Keratinocyte (primary cell): ENCODE measurements around the gene NLGN4X. TPM values are rescaled to one million over a fixed set of nuclear protein-coding genes. Genes with fewer than 3 reads are reported as not detected.

Experiments used
- DNase-seq: peaks from one replicate; pipeline ENCODE4 v3.0.0-alpha.2; 2011; ENCODE audit warnings: low read depth, missing footprints, low spot score
- FAIRE-seq: peaks from 2 replicates; lab custom pipeline; 2011; peaks lifted over from hg19 to GRCh38; lab: Jason Lieb, UNC
- H2AFZ ChIP-seq: 2 replicates; pipeline ENCODE4 v1.6.0; 2012; ENCODE audit warnings: low read length, control low read depth, inconsistent platforms; ENCODE audit not compliant: control insufficient read depth
- H3K27ac ChIP-seq: 2 replicates; pipeline ENCODE4 v1.5.1; 2011; ENCODE audit warnings: low read length; ENCODE audit not compliant: control insufficient read depth, insufficient read depth
- H3K27me3 ChIP-seq: 3 replicates; pipeline ENCODE4 v1.6.0; 2011; ENCODE audit warnings: low read length; ENCODE audit not compliant: control insufficient read depth, insufficient read depth; ENCODE audit errors: extremely low read depth
- H3K36me3 ChIP-seq, 2 experiments: 2 replicates in 1 of 2; 3 replicates in 1 of 2; pipeline ENCODE4 v1.5.1; 2011; ENCODE audit warnings: low read length in 2 of 2, mild to moderate bottlenecking in 1 of 2; ENCODE audit not compliant: control insufficient read depth in 2 of 2, insufficient read depth in 2 of 2; ENCODE audit errors: extremely low read depth in 1 of 2
- H3K4me1 ChIP-seq: 3 replicates; pipeline ENCODE4 v1.5.1; 2011; ENCODE audit warnings: low read length; ENCODE audit not compliant: control insufficient read depth, insufficient read depth; ENCODE audit errors: extremely low read depth
- H3K4me2 ChIP-seq: 3 replicates; pipeline ENCODE4 v1.6.0; 2011; ENCODE audit warnings: low read depth, low read length; ENCODE audit not compliant: control insufficient read depth, insufficient read depth; ENCODE audit errors: extremely low read depth
- H3K4me3 ChIP-seq, 3 experiments: fragments of 200-600 bp in 1 of 3; sonication (generic) in 1 of 3; 2 replicates in 2 of 3; 3 replicates in 1 of 3; pipeline ENCODE4 v1.5.1; 2011 to 2016; ENCODE audit warnings: low read length in 3 of 3, mild to moderate bottlenecking in 3 of 3, control low read depth in 2 of 3, inconsistent platforms in 1 of 3, low read depth in 1 of 3, mixed read lengths in 1 of 3, mixed run types in 1 of 3, moderate library complexity in 1 of 3; ENCODE audit not compliant: control insufficient read depth in 2 of 3, insufficient read depth in 2 of 3; ENCODE audit errors: extremely low read depth in 1 of 3
- H3K79me2 ChIP-seq: 2 replicates; pipeline ENCODE4 v1.6.0; 2012; ENCODE audit warnings: low read length; ENCODE audit not compliant: control insufficient read depth, insufficient read depth
- H3K9ac ChIP-seq: 3 replicates; pipeline ENCODE4 v1.6.0; 2011; ENCODE audit warnings: low read length; ENCODE audit not compliant: control insufficient read depth, insufficient read depth; ENCODE audit errors: extremely low read depth
- H3K9me1 ChIP-seq: 3 replicates; pipeline ENCODE4 v1.6.0; 2011; ENCODE audit warnings: low read length; ENCODE audit not compliant: control insufficient read depth, insufficient read depth; ENCODE audit errors: extremely low read depth
- H3K9me3 ChIP-seq: 2 replicates; pipeline ENCODE4 v1.5.1; 2012; ENCODE audit warnings: low read depth, low read length; ENCODE audit not compliant: control insufficient read depth
- H4K20me1 ChIP-seq: 3 replicates; pipeline ENCODE4 v1.6.0; 2011; ENCODE audit warnings: low read length; ENCODE audit not compliant: control insufficient read depth, insufficient read depth; ENCODE audit errors: extremely low read depth
- CTCF ChIP-seq, 3 experiments: IDR thresholded peaks in 1 of 3; conservative IDR thresholded peaks in 1 of 3; optimal IDR thresholded peaks in 1 of 3; 2 replicates in 2 of 3; 3 replicates in 1 of 3; pipeline versions ENCODE3 to v1.5.1; 2011; ENCODE audit warnings: low read length in 3 of 3, mild to moderate bottlenecking in 3 of 3, moderate library complexity in 2 of 3, control low read depth in 1 of 3, inconsistent platforms in 1 of 3; ENCODE audit not compliant: insufficient read depth in 2 of 3; ENCODE audit errors: extremely low read depth in 1 of 3
- EZH2 ChIP-seq: IDR thresholded peaks from one replicate; pipeline ENCODE4 v1.6.1; 2012; ENCODE audit warnings: inconsistent platforms, mild to moderate bottlenecking, low read length, moderate library complexity
- dilution Hi-C: fragments of 300-500 bp; cut with MboI; formaldehyde crosslinking; loops from one replicate; pipeline ENCODE4 v1.7.0; 2020; ENCODE audit warnings: low sequenced_read_pairs; ENCODE audit not compliant: extremely low pct_ligation_motif_present
- polyA plus RNA-seq, 5 experiments: library from polyadenylated mRNA; depleted of rRNA in 3 of 5; stranded (reverse) in 3 of 5; stranded (forward) in 1 of 5; unstranded in 1 of 5; fragments of >200 nt; gene quantifications; 1 replicate in 1 of 5; 2 replicates in 3 of 5; 3 replicates in 1 of 5; pipeline versions ENCODE4 v1.2.1 to v1.2.3, GENCODE V29; 2011 to 2012; ENCODE audit warnings: missing spikeins in 2 of 5, low read depth in 1 of 5, low replicate concordance in 1 of 5

Gene NLGN4X
- polyA plus RNA-seq, 1 donor (not counting 4 experiments of a cell fraction or from before 2014, with no cell fraction given) = 2.0 TPM

GRCh38 chrX:6210230-6210629, 18.4 kb downstream of the NLGN4X start:
- Histone ChIP-seq H3K9ac (no peak overlapping the region), H2AFZ (no peak overlapping the region), H4K20me1 (no peaks in the 10 kb centered on the region), H3K4me2 (no peak overlapping the region), H3K4me3 (no peak overlapping the region), H3K36me3 (no peaks in the 10 kb centered on the region), H3K4me1 (no peaks in the 10 kb centered on the region), H3K9me1 (no peaks in the 10 kb centered on the region), H3K9me3 (no peaks in the 10 kb centered on the region), H3K27me3 (no peaks in the 10 kb centered on the region), H3K27ac (no peak overlapping the region), H3K79me2 (no peaks in the 10 kb centered on the region)
- no peak for TF ChIP-seq EZH2
- no peak for TF ChIP-seq CTCF (optimal IDR thresholded peaks at IDR 0.05 in 1 of 3, IDR thresholded peaks at IDR 0.05 in 1 of 3, conservative IDR thresholded peaks at IDR 0.05 in 1 of 3; ENCODE audit: extremely low read depth in 1 of 3, insufficient read depth in 2 of 3, low read length in 3 of 3)
- DNase-seq (no peak), FAIRE-seq (no peak)
- dilution Hi-C loops = no loop called here

- no peaks in the 10 kb centered on the region for H3K9me3 ChIP-seq
- no peak overlapping the region for H3K4me2 ChIP-seq
- no peak for DNase-seq
- H4K20me1 ChIP-seq = no peaks in the 10 kb centered on the region
- no peak for FAIRE-seq
- H3K4me3 ChIP-seq = no peak overlapping the region
- dilution Hi-C loops = no loop called here
- H3K9me1 ChIP-seq = no peaks in the 10 kb centered on the region
- no peaks in the 10 kb centered on the region for H3K36me3 ChIP-seq
- TF ChIP-seq CTCF (optimal IDR thresholded peaks at IDR 0.05 in 1 of 3, IDR thresholded peaks at IDR 0.05 in 1 of 3, conservative IDR thresholded peaks at IDR 0.05 in 1 of 3; ENCODE audit: extremely low read depth in 1 of 3, insufficient read depth in 2 of 3, low read length in 3 of 3) = no peak
- no peak for TF ChIP-seq EZH2
- H3K79me2 ChIP-seq = no peaks in the 10 kb centered on the region
- no peaks in the 10 kb centered on the region for H3K27me3 ChIP-seq
- no peak overlapping the region for H3K9ac ChIP-seq
- no peak overlapping the region for H3K27ac ChIP-seq
- no peaks in the 10 kb centered on the region for H3K4me1 ChIP-seq
- H2AFZ ChIP-seq = no peak overlapping the region
Measured at GRCh38 chrX:6203462-6204215, 25.0 kb downstream of the NLGN4X start.
